B cell (primary cell): ENCODE data around the gene EEPD1.

ENCODE experiments used
- CTCF ChIP-seq: fragments of 200-600 bp; IDR thresholded peaks from one replicate; pipeline ENCODE4 v1.8.0; 2022; ENCODE audit warnings: antibody characterized with exemption, mild to moderate bottlenecking
- EZH2 ChIP-seq: IDR thresholded peaks from 2 replicates; pipeline ENCODE4 v1.6.1; 2012; ENCODE audit warnings: borderline replicate concordance, low read depth, mild to moderate bottlenecking, moderate library complexity, low read length; ENCODE audit not compliant: insufficient read depth, poor library complexity, severe bottlenecking

DNA sequence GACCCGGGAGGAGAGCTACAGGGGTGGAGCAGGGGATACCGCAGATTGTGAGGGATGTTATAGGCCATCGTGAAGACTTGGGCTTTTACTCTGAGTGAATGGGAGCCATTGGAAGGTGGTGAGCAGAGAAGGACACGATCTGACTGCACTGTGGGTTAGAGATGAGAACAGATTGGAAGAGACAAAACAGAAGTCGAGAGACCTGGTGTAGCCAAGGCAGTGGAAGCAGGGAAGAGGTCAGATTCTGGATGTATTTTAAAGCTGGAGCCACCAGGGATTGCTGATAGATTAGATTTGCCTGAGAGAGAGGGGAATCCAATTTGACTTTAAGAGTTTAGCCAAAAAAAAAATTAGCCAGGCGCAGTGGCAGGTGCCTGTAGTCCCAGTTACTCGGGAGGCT, 21.6 kb upstream of the EEPD1 start:
- TF ChIP-seq CTCF (no peak), EZH2 (no peak)
